GM18861 (cell line): ENCODE measurements around the gene ARMH3.
"Not testable (repeated sequence)": the region's sequence is repeated elsewhere in the genome, so short reads cannot be mapped to it uniquely, and the experiment has no call there.

ENCODE experiments used
- ATAC-seq: cut with Tn5 transposase; IDR thresholded peaks from one replicate; pipeline ENCODE4 v1.9.1; 2021; ENCODE audit not compliant: unreplicated experiment

Gene ARMH3

GRCh38 chr10:101993651-101994200 is 62.2 kb downstream of the ARMH3 start:
- no peak for ATAC-seq

- ATAC-seq: no peak
These were observed 62.8 kb downstream of the ARMH3 start for GRCh38 chr10:101993221-101993620.

- no peak for ATAC-seq
These were observed 68.8 kb downstream of the ARMH3 start for GRCh38 chr10:101987136-101987535.

GRCh38 chr10:101986624-101986971 is 69.4 kb downstream of the ARMH3 start:
- no peak for ATAC-seq

DNA sequence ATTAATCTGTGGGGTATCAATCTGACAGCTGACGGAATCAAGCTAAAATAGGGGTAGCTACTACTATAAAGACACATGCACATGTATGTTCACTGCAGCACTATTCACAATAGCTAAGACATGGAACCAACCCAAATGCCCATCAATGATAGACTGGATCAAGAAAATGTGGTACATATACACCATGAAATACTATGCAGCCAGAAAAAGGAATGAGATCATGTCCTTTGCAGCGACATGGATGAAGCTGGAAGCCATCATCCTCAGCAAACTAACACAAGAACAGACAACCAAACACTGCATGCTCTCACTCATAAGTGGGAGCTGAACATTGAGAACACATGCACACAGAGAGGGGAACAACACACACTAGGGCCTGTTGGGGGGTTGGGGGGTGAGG is 75.3 kb downstream of the ARMH3 start:
- not testable (repeated sequence) for ATAC-seq

- ATAC-seq: no peak
These were observed 81.6 kb downstream of the ARMH3 start for GRCh38 chr10:101974091-101974971.

DNA sequence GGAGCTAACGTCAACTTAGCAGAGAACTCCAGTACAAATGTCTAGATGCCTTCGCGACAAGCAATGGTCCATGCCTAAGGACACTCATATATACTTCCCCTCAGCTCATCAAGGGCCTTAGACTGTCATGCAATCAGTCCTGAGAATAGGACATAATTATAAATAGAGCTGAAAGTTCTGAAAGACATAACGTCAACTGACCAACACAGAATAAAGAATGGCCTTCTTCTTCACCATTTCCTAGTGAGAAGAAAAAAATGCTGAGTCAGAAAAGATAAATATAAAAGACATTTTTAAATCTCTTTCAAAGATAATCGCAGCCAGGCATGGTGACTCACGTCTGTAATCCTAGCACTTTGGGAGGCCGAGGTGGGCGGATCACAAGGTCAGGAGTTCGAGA is 83.2 kb downstream of the ARMH3 start:
- no peak for ATAC-seq

- no peak for ATAC-seq
These were observed 86.5 kb downstream of the ARMH3 start for GRCh38 chr10:101969412-101969922.

DNA sequence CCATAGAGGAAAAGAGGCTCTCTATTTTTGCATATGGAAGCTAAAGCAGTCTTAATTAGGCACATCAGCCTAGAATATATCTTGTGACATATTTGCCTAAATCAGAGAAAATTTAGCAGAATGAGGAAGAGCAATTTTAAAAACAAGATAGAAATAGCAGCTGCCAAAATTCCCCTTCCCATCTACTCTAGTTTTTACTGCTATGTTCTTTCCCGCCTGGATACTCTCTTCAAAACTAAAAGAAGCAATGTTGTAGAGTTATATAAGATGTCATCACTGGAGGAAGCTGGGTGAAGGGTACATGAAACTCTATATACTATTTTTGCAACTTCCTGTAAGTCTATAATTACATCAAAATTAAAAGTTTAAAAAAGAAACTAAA is 87.0 kb downstream of the ARMH3 start:
- ATAC-seq: peak; percentile 47

DNA sequence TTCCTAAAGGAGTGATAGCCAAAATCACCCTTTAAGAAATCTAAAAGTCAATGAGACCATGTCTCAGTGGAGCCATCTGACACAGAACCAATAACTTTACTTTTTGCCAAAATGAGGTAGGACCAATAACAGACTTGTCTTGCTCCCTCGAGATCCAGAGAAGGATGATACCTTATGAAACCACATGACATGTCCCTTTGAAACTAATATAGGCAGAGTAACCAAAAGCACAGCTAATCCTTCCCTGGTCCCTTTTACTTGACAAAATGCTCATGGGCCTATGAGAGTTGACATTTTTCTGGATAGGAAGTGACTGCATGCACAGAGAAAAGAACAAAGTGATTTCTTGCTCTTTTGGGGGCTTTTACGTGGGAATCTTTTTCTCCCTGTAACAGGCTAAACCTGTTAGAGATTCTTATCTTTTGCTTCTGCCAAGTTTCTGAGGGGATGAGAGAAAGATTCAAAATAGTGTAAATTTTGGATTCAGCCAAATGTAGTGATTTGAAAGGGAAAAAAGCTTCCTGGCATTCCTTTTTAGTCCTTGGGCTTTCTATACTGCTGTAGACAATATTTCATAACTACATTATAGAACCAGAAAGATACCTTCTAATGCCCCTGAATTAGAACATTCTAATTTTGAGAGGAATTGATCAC is 87.6 kb downstream of the ARMH3 start:
- ATAC-seq: no peak

GRCh38 chr10:101967713-101968112 is 88.3 kb downstream of the ARMH3 start:
- ATAC-seq: no peak

GRCh38 chr10:101967119-101967518 is 88.9 kb downstream of the ARMH3 start:
- no peak for ATAC-seq

DNA sequence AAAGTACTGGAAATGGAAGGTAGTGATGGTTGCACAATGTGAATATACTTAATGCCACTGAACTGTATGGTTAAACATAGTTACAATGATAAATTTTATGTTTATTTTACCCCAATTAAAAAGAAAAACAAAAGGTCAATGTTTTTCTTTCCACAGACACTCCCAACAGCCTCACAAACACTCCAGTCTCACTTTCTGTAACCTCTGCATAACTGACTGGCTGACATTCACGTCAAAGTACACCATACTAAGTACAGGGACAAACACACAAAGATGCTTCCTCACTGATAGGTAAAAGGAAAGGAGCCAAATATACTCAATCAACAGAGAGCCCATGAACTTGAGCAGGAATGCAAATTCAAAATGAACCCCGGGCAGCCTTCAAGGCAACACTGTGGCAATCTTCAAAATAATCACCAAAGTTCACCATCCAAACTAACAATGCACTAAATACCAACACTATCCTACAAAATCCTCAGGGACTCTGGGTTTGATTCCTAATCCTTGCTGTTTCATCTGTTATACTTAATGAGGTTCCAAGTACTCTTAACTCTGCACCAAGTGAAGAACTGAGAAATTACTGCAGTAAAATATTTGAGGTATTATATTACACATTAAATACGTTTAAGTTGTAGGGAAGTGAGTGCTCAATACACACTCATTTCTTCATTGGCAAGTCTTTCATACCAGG is 90.8 kb downstream of the ARMH3 start:
- no peak for ATAC-seq

GRCh38 chr10:101961591-101962498 is 94.1 kb downstream of the ARMH3 start:
- no peak for ATAC-seq

DNA sequence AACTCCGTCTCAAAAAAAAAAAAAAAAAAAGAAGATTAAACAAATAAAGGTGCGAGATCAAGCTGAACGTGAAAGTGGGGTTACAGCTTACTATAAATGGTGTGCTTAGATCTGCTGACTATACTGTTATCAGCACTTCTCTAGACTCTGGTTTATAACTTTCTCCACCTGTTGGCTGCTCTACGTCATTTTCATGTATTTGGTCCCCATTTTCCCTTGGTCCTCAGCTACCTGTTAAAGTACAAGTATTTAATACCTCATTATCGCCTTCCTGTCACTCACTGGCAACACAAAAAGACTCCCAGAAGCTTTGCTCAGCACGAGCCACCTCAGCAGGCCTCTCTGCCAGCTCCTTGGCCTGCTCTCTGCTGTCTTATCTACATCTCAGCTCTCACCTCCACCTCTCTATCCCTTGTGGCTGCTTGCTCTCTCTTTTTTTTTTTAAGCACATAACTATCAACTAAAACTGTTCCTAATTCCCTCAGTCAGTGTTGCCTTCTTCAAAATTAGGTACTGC is 95.0 kb downstream of the ARMH3 start:
- ATAC-seq: no peak

DNA sequence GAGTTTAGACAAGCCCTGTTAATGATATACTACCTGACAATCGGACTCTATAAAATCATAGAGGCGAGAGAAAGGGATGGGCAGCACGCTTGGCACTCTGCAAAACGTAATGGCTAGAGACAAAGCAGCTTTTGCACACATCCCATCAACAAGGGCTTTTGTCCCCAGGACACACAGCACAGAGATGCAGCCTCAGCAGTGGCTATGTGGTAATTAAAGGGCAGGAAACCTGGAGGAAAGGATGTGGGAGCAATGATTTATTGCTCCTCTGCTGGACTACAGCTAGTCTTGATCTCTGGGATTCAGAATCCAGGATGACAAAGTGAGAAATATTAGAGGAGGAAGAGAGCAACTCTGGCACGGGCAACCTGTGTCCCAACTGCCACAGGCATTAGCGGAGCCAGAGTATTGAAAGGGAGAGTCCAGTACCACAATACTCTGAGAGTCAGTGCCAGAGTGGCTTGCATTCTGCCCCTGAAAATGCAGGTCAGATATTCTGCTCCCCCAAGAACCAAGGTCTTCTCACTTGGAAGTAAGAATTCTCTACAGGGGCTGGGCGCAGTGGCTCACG is 96.5 kb downstream of the ARMH3 start:
- ATAC-seq: no peak

GRCh38 chr10:101958691-101959090 is 97.3 kb downstream of the ARMH3 start:
- no peak for ATAC-seq

DNA sequence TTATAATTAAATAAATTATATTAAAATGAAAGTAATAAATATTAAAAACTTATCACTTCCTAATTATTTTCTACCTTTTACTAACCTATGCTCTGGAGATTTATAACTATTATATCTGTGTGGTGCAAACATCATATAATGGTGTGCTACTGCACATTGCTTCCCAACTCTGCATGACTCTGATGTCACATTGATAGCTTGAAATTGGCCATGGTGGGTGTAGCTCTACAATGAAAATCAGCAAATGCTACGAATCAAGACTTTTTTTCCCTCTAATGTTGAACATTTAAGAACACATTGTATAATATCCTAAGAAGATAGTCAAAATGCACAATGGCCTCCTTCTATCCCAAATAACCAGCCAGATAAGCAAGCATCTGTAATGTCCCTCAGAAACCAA is 99.1 kb downstream of the ARMH3 start:
- no peak for ATAC-seq

DNA sequence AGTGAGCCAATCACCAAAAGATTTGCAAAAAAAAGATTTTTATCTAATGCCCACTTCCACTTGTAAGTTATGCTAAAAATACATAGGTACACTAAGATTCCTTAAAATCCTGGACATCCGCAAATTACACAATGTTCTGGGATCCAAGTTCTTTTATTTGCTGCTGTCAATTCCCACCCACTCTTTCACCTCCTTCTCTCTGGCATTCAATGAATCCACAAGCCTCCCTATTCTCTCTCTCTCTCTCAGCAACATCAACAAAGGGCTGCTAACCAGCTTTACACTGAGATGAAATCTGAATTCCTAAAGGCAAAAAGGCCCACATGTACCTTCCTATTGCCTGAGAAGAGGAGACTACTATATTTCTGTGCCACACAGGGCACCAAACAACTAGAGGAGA is 99.9 kb downstream of the ARMH3 start:
- ATAC-seq: no peak

- ATAC-seq: no peak
These were observed 103.8 kb downstream of the ARMH3 start for GRCh38 chr10:101952191-101952590.
